Activated CD4-positive, alpha-beta T cell treated with anti-CD3 and anti-CD28 coated beads, Interleukin-2, amount 10 ng/mL, durations not matched to agents 24 days and 14 days (primary cell): ENCODE results near the gene IGFBPL1. TPM values are rescaled to one million over a fixed set of nuclear protein-coding genes. Genes with fewer than 3 reads are reported as not detected.
"Not testable (repeated sequence)": the region's sequence is repeated elsewhere in the genome, so short reads cannot be mapped to it uniquely, and the experiment has no call there.

ENCODE experiments used
- DNase-seq: peaks from one replicate; pipeline ENCODE4 v3.0.0; 2022
- H3K27ac Mint-ChIP-seq: one replicate; pipeline ENCODE4 v1.8.0; 2022; ENCODE audit warnings: mild to moderate bottlenecking, mixed read lengths
- H3K27me3 Mint-ChIP-seq: one replicate; pipeline ENCODE4 v1.8.0; 2022; ENCODE audit warnings: mixed read lengths
- H3K36me3 Mint-ChIP-seq: one replicate; pipeline ENCODE4 v1.8.0; 2022; ENCODE audit warnings: low read depth, mild to moderate bottlenecking, mixed read lengths
- H3K4me1 Mint-ChIP-seq: one replicate; pipeline ENCODE4 v1.8.0; 2021; ENCODE audit warnings: mixed read lengths
- H3K4me3 Mint-ChIP-seq: one replicate; pipeline ENCODE4 v1.8.0; 2022; ENCODE audit warnings: mild to moderate bottlenecking, moderate library complexity, mixed read lengths
- H3K9me3 Mint-ChIP-seq: one replicate; pipeline ENCODE4 v1.8.0; 2021; ENCODE audit warnings: mixed read lengths
- intact Hi-C: fragments of 100-400 bp; cut with micrococcal nuclease; formaldehyde crosslinking; loops from one replicate; pipeline ENCODE4 v1.15.1; 2023
- total RNA-seq: library from RNA; stranded (reverse); gene quantifications from 2 replicates; pipeline ENCODE4 v1.2.3, GENCODE V29; 2022

The IGFBPL1 gene
- total RNA-seq, 1 donor from 2014 or later, result not detected

DNA sequence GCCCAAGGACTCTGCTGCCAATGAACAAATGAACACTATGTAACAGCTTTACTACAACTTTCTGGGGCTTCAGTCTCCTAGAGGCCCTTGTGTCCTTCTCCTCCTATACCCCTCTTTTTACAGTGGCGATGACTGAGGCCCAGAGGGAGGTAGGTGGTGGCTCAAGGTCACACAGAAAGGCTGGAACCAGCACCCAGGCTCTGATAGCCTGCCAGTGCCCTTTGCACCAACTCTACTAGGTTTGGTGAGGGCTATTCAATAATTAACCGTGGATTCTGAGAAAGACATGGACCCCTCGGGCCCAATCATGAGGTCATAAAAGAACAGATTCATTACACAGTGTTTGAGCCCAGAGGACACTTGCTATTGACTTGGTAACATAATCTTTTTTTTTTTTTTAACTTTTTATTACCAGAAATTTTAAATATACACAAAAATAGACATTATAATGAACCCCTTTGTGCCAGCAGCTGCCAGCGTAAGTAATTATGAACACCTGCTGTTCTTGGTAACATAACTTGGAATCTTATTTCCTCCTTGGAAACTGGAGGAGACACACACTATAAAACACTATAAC, 37.8 kb downstream of the IGFBPL1 start:
- intact Hi-C loops, result no loop called here

DNA sequence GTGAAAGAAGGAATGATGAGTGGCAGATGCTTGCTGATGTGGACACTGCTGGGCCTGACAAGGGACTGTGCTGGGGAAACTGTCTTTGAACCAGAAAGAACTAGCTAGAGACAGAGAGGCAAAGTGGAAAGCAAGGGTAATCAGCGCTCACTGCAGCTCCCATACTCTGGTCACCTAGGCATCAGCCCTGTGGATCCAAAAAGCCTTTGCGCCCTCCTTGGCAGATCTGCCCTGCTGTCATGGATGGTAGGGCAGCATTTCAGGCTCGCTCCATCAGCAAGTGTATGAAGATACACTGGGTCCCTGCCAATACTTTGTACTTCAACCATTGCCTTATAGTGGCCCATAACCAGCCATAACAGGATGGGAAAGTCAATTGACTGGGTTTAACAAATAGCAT, 38.4 kb downstream of the IGFBPL1 start:
- intact Hi-C loops, result no loop called here
- Mint-ChIP-seq H3K27ac (no peak overlapping the region), H3K4me1 (no peaks in the 10 kb centered on the region), H3K36me3 (no peaks in the 10 kb centered on the region), H3K9me3 (no peaks in the 10 kb centered on the region), H3K27me3 (peaks cover 10% of the 10 kb centered on the region), H3K4me3 (no peak overlapping the region)
- no peak for DNase-seq

More for the DNA sequence above, 37.8 kb downstream of the IGFBPL1 start:
- peaks cover 13% of the 10 kb centered on the region for H3K27me3 Mint-ChIP-seq
- H3K27ac Mint-ChIP-seq, result no peak overlapping the region
- no peaks in the 10 kb centered on the region for H3K36me3 Mint-ChIP-seq
- H3K4me1 Mint-ChIP-seq, result no peaks in the 10 kb centered on the region
- no peak for DNase-seq
- H3K9me3 Mint-ChIP-seq, result no peaks in the 10 kb centered on the region
- H3K4me3 Mint-ChIP-seq, result no peak overlapping the region

DNA sequence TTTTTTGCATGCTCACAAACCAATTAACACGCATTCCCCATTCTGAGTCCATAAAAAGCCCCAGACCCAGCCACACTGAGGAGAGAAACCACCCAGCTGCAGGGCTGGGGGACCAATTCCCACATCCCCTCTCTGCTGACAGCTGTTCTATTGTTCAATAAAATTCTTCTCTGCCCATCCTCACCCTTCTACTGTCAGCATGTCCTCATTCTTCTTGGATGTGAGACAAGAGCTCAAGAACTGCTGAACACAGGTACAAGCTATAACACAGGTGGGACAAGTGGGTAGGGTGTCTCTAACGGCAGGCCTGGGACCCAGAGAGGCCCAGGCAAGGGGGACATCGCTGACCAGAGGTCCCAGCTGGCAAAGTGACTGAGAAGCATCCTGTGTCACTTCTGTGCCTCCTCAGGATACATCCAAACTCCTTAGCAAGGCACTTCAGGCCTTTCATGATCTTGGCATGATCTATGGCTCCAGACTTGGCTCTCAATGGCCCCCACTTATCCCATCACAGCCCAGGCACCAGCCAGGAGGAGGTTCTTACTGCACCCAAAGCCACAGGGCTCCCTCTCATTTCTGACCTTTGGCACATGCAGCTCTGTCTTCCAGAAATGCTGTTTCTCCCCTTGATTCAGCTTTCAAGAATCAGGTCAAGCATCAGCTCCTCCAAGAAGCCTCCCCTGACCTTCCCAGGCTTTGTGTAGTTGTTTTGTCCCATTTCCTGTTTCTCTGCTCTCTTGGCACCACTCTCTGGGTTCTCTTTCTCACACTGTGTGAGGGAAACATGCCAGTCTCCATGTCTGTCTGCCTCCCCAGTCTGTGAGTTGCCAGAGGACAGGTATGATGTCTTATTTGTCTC, 39.0 kb downstream of the IGFBPL1 start:
- H3K4me3 Mint-ChIP-seq, result no peak overlapping the region
- intact Hi-C loops, result no loop called here
- H3K4me1 Mint-ChIP-seq, result no peaks in the 10 kb centered on the region
- peaks cover 7% of the 10 kb centered on the region for H3K27me3 Mint-ChIP-seq
- H3K36me3 Mint-ChIP-seq, result no peaks in the 10 kb centered on the region
- H3K9me3 Mint-ChIP-seq, result no peaks in the 10 kb centered on the region
- no peak for DNase-seq
- H3K27ac Mint-ChIP-seq, result no peak overlapping the region

GRCh38 chr9:38382141-38382540, 42.1 kb downstream of the IGFBPL1 start:
- Mint-ChIP-seq H3K4me3 (no peak overlapping the region), H3K4me1 (no peaks in the 10 kb centered on the region), H3K27me3 (peaks cover 2% of the 10 kb centered on the region), H3K9me3 (no peaks in the 10 kb centered on the region), H3K36me3 (no peaks in the 10 kb centered on the region), H3K27ac (no peak overlapping the region)
- DNase-seq, result no peak
- intact Hi-C loops, result no loop called here

- Mint-ChIP-seq H3K9me3 (no peaks in the 10 kb centered on the region), H3K4me3 (no peak overlapping the region)
- intact Hi-C loops, result no loop called here
Observed at GRCh38 chr9:38380872-38381534, 43.3 kb downstream of the IGFBPL1 start.

DNA sequence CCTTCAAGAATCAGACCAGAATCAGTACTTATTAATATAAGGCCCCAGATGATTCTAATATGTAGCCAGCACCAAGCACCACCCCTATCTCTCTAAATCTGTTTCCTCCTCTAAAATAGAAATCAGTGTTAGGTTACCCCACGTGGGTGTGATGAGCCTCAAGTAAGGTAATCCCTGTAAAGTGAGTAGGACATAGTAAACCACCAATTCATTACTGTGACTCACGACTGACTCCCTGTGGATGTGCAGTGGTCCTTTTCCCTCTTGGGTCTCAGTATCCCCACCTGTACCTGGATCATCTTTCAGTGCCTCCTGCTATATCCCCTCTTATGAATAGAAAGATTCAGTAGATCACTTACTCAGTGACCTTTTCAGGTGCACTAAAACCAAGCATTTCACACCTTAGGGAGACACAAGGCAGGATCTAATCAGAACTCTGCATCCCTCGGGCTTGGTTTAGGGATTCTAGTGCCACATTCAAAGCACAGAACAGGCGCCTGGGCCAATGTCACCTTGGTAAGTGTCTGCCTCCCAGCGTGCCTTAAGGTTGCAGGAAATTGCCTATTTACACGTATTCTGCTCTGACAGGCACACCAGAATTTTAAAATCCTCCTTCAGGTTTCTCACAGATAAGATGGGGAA, 43.9 kb downstream of the IGFBPL1 start:
- intact Hi-C loops, result no loop called here
- Mint-ChIP-seq H3K27ac (no peak overlapping the region), H3K4me3 (no peak overlapping the region), H3K4me1 (no peaks in the 10 kb centered on the region), H3K9me3 (no peaks in the 10 kb centered on the region), H3K36me3 (no peaks in the 10 kb centered on the region), H3K27me3 (peaks cover 4% of the 10 kb centered on the region)
- DNase-seq, result no peak

More at GRCh38 chr9:38380872-38381534, 43.3 kb downstream of the IGFBPL1 start:
- peaks cover 2% of the 10 kb centered on the region for H3K27me3 Mint-ChIP-seq
- no peak overlapping the region for H3K27ac Mint-ChIP-seq
- no peaks in the 10 kb centered on the region for H3K4me1 Mint-ChIP-seq
- DNase-seq, result no peak
- H3K36me3 Mint-ChIP-seq, result no peaks in the 10 kb centered on the region

GRCh38 chr9:38377336-38378083, 46.7 kb downstream of the IGFBPL1 start:
- H3K9me3 Mint-ChIP-seq, H3K4me3 Mint-ChIP-seq, H3K27ac Mint-ChIP-seq, H3K36me3 Mint-ChIP-seq, DNase-seq, H3K27me3 Mint-ChIP-seq, intact Hi-C loops, H3K4me1 Mint-ChIP-seq: not testable (repeated sequence)

- Mint-ChIP-seq H3K9me3 (no peaks in the 10 kb centered on the region), H3K36me3 (no peaks in the 10 kb centered on the region), H3K4me1 (no peaks in the 10 kb centered on the region), H3K27me3 (peaks cover 6% of the 10 kb centered on the region), H3K27ac (no peak overlapping the region), H3K4me3 (no peak overlapping the region)
- intact Hi-C loops, result no loop called here
- DNase-seq, result no peak
Observed at GRCh38 chr9:38376021-38376670, 48.1 kb downstream of the IGFBPL1 start.

GRCh38 chr9:38375572-38375963, 48.7 kb downstream of the IGFBPL1 start:
- intact Hi-C loops, result no loop called here
- no peak for DNase-seq
- Mint-ChIP-seq H3K27me3 (peaks cover 6% of the 10 kb centered on the region), H3K4me1 (no peaks in the 10 kb centered on the region), H3K27ac (no peak overlapping the region), H3K4me3 (no peak overlapping the region), H3K9me3 (no peaks in the 10 kb centered on the region), H3K36me3 (no peaks in the 10 kb centered on the region)

GRCh38 chr9:38374847-38375571, 49.2 kb downstream of the IGFBPL1 start:
- DNase-seq, result no peak
- no peaks in the 10 kb centered on the region for H3K4me1 Mint-ChIP-seq
- H3K27me3 Mint-ChIP-seq, result peaks cover 6% of the 10 kb centered on the region
- H3K27ac Mint-ChIP-seq, result no peak overlapping the region
- H3K36me3 Mint-ChIP-seq, result no peaks in the 10 kb centered on the region
- H3K4me3 Mint-ChIP-seq, result no peak overlapping the region
- intact Hi-C loops, result no loop called here
- H3K9me3 Mint-ChIP-seq, result no peaks in the 10 kb centered on the region

GRCh38 chr9:38373679-38374078, 50.6 kb downstream of the IGFBPL1 start:
- no peaks in the 10 kb centered on the region for H3K9me3 Mint-ChIP-seq
- no peak for DNase-seq
- intact Hi-C loops, result no loop called here
- no peaks in the 10 kb centered on the region for H3K4me1 Mint-ChIP-seq
- no peak overlapping the region for H3K4me3 Mint-ChIP-seq
- H3K27me3 Mint-ChIP-seq, result peaks cover 6% of the 10 kb centered on the region
- no peak overlapping the region for H3K27ac Mint-ChIP-seq
- no peaks in the 10 kb centered on the region for H3K36me3 Mint-ChIP-seq

GRCh38 chr9:38372762-38373619, 51.3 kb downstream of the IGFBPL1 start:
- intact Hi-C loops, result no loop called here
- no peak overlapping the region for H3K4me3 Mint-ChIP-seq
- H3K4me1 Mint-ChIP-seq, result no peaks in the 10 kb centered on the region
- no peaks in the 10 kb centered on the region for H3K36me3 Mint-ChIP-seq
- no peak overlapping the region for H3K27ac Mint-ChIP-seq
- no peak for DNase-seq
- no peaks in the 10 kb centered on the region for H3K9me3 Mint-ChIP-seq
- H3K27me3 Mint-ChIP-seq, result peaks cover 6% of the 10 kb centered on the region
